ENCODE results near the gene NPHS1. TPM values are rescaled to one million over a fixed set of nuclear protein-coding genes. Genes with fewer than 3 reads are reported as not detected.
A peak's percentile ranks its signal among the peaks of the same experiment; 100 is the strongest.

The NPHS1 gene
- polyA plus RNA-seq, 1 donor from 2014 or later, result 0.05 TPM

- H3K9me3 ChIP-seq (ENCODE audit: low read length), result no peaks in the 10 kb centered on the region
- peak overlapping the region; percentile 84 for H2AFZ ChIP-seq (ENCODE audit: low read depth, low read length)
- H3K27ac ChIP-seq (ENCODE audit: low read length), result peak overlapping the region; percentile 51
- no peaks in the 10 kb centered on the region for H4K20me1 ChIP-seq (ENCODE audit: insufficient read depth)
- TF ChIP-seq, protein P1, sequence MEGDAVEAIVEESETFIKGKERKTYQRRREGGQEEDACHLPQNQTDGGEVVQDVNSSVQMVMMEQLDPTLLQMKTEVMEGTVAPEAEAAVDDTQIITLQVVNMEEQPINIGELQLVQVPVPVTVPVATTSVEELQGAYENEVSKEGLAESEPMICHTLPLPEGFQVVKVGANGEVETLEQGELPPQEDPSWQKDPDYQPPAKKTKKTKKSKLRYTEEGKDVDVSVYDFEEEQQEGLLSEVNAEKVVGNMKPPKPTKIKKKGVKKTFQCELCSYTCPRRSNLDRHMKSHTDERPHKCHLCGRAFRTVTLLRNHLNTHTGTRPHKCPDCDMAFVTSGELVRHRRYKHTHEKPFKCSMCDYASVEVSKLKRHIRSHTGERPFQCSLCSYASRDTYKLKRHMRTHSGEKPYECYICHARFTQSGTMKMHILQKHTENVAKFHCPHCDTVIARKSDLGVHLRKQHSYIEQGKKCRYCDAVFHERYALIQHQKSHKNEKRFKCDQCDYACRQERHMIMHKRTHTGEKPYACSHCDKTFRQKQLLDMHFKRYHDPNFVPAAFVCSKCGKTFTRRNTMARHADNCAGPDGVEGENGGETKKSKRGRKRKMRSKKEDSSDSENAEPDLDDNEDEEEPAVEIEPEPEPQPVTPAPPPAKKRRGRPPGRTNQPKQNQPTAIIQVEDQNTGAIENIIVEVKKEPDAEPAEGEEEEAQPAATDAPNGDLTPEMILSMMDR (IDR thresholded peaks at IDR 0.05; ENCODE audit: poor library complexity, severe bottlenecking), result peak; percentile 13
- peak; percentile 30 for TF ChIP-seq RAD21 (conservative IDR thresholded peaks at IDR 0.05)
- TF ChIP-seq SMC3 (conservative IDR thresholded peaks at IDR 0.05; ENCODE audit: poor library complexity), result peak; percentile 32
- TF ChIP-seq EP300 (conservative IDR thresholded peaks at IDR 0.05; ENCODE audit: poor library complexity, severe bottlenecking), result peak; percentile 48
- TF ChIP-seq TAF1 (IDR thresholded peaks at IDR 0.05; ENCODE audit: low read depth), result peak; percentile 74
- TF ChIP-seq REST (IDR thresholded peaks at IDR 0.05; ENCODE audit: borderline replicate concordance), result peak; percentile 31
- no peak for TF ChIP-seq MXI1 (conservative IDR thresholded peaks at IDR 0.05; ENCODE audit: poor library complexity, severe bottlenecking)
- peak; percentile 91 for TF ChIP-seq POLR2AphosphoS5 (IDR thresholded peaks at IDR 0.05)
- TF ChIP-seq EZH2 (IDR thresholded peaks at IDR 0.05; ENCODE audit: borderline replicate concordance, insufficient read depth, low read length, poor library complexity, severe bottlenecking), result no peak
- H3K4me2 ChIP-seq (ENCODE audit: low read length), result peak overlapping the region; percentile 82
- no peaks in the 10 kb centered on the region for H3K36me3 ChIP-seq (ENCODE audit: insufficient read depth, low read length)
- peak overlapping the region; percentile 77 for H3K4me3 ChIP-seq (ENCODE audit: low read length)
- peaks cover 10% of the 10 kb centered on the region for H3K27me3 ChIP-seq (ENCODE audit: insufficient read depth, low read depth, low read length)
- H3K9me2 ChIP-seq (ENCODE audit: insufficient read depth, low read length), result no peaks in the 10 kb centered on the region
- peak overlapping the region; percentile 77 for H3K9ac ChIP-seq (ENCODE audit: low read length)
- peaks cover 3% of the 10 kb centered on the region for H3K79me2 ChIP-seq (replicated peaks; ENCODE audit: insufficient read depth, low read length)
- no peaks in the 10 kb centered on the region for H3F3A ChIP-seq (ENCODE audit: insufficient read depth, low read length, poor library complexity, severe bottlenecking)
Observed at GRCh38 chr19:35899547-35900214, 47.4 kb upstream of the NPHS1 start.

- Histone ChIP-seq H3K4me2 (ENCODE audit: low read length) (peak overlapping the region; percentile 65), H2AFZ (ENCODE audit: low read depth, low read length) (peak overlapping the region; percentile 84), H3K27ac (ENCODE audit: low read length) (no peak overlapping the region), H3K9me2 (ENCODE audit: insufficient read depth, low read length) (no peaks in the 10 kb centered on the region), H3K9me3 (ENCODE audit: low read length) (no peaks in the 10 kb centered on the region), H3K79me2 (replicated peaks; ENCODE audit: insufficient read depth, low read length) (peaks cover 3% of the 10 kb centered on the region), H3K36me3 (ENCODE audit: insufficient read depth, low read length) (no peaks in the 10 kb centered on the region), H3F3A (ENCODE audit: insufficient read depth, low read length, poor library complexity, severe bottlenecking) (no peaks in the 10 kb centered on the region), H4K20me1 (ENCODE audit: insufficient read depth) (no peaks in the 10 kb centered on the region), H3K4me3 (ENCODE audit: low read length) (peak overlapping the region; percentile 77), H3K27me3 (ENCODE audit: insufficient read depth, low read depth, low read length) (peaks cover 9% of the 10 kb centered on the region), H3K9ac (ENCODE audit: low read length) (peak overlapping the region; percentile 77)
- TF ChIP-seq RAD21 (conservative IDR thresholded peaks at IDR 0.05) (no peak), EP300 (conservative IDR thresholded peaks at IDR 0.05; ENCODE audit: poor library complexity, severe bottlenecking) (no peak), REST (IDR thresholded peaks at IDR 0.05; ENCODE audit: borderline replicate concordance) (no peak)
Observed at GRCh38 chr19:35898499-35898809, 46.1 kb upstream of the NPHS1 start.

All from neural cell (in vitro differentiated cells).